Measurements from ENCODE around the gene SLC6A11.

DNA sequence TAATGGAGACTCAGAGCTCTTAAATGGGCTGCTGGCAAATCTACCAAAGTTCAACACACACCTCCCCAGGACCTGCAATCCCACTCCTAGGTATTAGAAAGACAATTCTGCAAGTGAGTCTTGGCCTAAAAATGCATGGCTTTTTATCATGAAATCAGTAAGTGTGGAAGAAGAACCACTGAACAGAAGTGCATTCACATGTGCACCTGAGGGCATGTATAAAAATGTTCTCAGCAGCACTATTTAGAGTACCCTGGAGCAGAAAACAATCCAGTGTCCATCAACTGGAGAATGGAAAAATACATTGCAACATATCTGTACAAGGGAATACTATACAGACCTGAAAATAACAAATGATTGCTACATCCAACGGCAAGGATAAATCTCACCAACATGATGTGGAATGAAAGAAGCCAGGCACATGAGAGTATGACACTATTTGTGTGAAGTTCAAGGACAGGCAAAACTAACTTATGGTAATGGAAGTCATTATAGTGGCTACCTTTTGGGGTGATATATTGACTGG lies 168.4 kb downstream of the SLC6A11 start:
- TF ChIP-seq, protein P1, sequence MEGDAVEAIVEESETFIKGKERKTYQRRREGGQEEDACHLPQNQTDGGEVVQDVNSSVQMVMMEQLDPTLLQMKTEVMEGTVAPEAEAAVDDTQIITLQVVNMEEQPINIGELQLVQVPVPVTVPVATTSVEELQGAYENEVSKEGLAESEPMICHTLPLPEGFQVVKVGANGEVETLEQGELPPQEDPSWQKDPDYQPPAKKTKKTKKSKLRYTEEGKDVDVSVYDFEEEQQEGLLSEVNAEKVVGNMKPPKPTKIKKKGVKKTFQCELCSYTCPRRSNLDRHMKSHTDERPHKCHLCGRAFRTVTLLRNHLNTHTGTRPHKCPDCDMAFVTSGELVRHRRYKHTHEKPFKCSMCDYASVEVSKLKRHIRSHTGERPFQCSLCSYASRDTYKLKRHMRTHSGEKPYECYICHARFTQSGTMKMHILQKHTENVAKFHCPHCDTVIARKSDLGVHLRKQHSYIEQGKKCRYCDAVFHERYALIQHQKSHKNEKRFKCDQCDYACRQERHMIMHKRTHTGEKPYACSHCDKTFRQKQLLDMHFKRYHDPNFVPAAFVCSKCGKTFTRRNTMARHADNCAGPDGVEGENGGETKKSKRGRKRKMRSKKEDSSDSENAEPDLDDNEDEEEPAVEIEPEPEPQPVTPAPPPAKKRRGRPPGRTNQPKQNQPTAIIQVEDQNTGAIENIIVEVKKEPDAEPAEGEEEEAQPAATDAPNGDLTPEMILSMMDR (conservative IDR thresholded peaks at IDR 0.05) = no peak
- no peak for TF ChIP-seq EZH2 (IDR thresholded peaks at IDR 0.05; ENCODE audit: low read depth)
